ENCODE results near the gene PRPF8.
A peak's percentile ranks its signal among the peaks of the same experiment; 100 is the strongest.
"Not testable (repeated sequence)": the region's sequence is repeated elsewhere in the genome, so short reads cannot be mapped to it uniquely, and the experiment has no call there.

PRPF8 gene

GRCh38 chr17:1684378-1685189 lies at the start of gene PRPF8:
Gene PRPF8, minus strand, starts transcription at chr17:1684867. Its CDS starts 296 bp downstream, at chr17:1684571.
- peak; percentile 99 for DNase-seq

DNA sequence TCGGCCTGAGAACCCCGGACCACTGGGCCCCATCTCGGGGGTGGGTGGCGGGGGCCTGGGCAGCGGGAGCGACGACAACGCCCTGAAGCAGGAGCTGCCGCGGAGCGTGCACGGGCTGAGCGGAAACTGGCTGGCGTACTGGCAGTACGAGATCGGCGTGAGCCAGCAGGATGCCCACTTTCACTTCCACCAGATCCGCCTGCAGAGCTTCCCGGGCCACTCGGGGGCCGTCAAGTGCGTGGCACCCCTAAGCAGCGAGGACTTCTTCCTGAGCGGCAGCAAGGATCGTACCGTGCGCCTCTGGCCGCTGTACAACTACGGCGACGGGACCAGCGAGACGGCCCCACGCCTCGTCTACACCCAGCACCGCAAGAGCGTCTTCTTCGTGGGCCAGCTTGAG lies 49.1 kb upstream of the PRPF8 start:
- no peak for DNase-seq

DNA sequence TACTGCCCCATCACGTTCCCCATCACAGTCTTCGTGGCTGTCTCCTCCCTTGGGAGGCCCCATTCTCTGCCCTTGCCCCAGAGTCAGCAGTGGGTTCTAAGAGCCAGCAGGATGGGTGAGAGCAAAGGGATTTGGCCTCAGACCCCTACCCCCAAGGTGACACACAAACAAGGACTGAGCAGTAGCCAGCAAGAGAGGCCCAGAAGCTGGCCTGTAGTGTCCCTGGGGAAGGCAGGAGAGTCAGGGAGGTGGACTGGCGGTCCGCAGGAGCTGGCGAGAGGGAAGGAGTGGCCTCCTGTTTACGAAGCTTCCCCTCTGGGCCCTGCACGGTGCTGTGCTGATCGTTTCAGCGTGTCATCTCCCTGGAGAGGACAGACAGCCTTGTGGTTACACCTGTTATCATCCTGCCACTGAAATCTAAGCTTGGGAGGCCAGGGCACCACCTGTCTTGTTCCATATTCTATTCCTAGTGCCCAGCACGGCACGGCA lies 48.2 kb upstream of the PRPF8 start:
- no peak for DNase-seq

DNA sequence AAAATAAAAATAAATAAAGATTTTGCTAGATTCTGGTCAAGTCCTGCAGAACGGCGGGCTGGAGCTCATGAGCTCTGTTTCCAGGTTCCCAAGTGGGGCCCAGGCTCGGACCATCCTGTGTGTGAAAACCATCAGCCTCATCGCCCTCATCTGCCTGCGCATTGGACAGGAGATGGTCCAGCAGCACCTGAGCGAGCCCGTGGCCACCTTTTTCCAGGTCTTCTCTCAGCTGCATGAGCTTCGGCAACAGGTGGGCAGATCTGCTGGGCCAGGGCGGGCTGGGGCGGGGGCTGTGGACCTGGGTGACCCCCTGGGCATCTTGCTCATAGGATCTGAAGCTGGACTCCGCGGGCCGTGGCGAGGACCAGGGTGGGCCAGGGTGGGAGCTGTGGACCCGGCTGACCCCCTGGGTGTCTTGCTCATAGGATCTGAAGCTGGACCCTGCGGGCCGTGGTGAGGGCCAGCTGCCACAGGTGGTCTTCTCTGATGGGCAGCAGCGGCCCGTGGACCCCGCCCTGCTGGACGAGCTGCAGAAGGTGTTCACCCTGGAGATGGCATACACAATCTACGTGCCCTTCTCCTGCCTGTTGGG lies 47.7 kb upstream of the PRPF8 start:
- no peak for DNase-seq

- DNase-seq = no peak
Observed at GRCh38 chr17:1731194-1731506, 46.5 kb upstream of the PRPF8 start.

DNA sequence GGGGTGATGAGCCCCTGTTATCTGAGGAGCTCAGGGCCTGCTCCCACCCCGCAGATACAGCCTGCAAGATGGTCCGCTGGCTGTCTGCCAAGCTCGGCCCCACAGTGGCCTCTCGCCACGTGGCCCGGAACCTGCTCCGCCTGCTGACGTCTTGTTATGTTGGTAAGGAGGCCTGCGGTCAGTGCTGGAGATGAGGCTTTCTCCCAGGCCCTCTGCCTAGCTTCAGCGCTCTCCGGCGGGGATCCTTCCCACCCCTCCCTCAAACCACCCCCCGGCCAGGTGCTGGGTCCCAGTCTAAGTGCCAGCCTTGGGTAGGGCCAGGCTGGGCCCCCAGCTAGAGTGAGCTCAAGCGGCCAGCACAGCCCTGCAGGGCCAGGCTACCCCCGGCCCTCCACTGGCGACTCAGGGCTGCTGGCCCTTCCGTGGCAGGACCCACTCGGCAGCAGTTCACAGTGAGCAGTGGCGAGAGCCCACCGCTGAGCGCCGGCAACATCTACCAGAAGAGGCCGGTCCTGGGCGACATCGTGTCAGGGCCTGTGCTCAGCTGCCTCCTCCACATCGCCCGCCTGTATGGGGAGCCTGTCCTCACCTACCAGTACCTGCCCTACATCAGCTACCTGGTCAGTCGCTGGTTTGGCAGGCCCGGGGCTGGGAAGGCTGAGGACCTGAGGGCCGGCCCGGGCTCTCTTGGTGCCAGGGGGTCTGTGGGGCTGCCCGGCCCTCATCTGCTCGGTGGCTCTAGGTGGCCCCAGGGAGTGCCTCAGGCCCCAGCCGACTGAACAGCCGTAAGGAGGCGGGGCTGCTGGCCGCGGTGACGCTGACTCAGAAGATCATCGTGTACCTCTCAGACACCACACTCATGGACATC lies 45.9 kb upstream of the PRPF8 start:
- no peak for DNase-seq

DNA sequence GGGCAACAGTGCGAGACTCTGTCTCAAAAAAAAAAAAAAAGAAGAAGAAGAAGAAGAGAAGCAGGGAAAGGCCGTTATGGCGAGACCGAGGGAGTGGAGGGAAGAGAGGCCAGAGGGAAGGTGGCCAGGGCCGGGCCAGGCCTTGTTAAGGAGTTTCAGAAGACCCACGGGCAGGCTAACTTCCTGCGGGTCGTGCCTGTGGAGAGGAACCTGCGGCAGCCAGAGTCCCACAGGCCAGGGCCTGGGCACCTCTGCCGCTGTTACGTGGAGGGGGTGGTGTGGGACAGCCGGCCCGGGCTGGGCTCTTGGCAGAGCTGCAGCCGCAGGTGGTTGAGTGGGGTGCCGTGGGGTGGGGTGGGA lies 45.3 kb upstream of the PRPF8 start:
- no peak for DNase-seq

- DNase-seq = no peak
Observed at GRCh38 chr17:1727876-1728630, 43.4 kb upstream of the PRPF8 start.

DNA sequence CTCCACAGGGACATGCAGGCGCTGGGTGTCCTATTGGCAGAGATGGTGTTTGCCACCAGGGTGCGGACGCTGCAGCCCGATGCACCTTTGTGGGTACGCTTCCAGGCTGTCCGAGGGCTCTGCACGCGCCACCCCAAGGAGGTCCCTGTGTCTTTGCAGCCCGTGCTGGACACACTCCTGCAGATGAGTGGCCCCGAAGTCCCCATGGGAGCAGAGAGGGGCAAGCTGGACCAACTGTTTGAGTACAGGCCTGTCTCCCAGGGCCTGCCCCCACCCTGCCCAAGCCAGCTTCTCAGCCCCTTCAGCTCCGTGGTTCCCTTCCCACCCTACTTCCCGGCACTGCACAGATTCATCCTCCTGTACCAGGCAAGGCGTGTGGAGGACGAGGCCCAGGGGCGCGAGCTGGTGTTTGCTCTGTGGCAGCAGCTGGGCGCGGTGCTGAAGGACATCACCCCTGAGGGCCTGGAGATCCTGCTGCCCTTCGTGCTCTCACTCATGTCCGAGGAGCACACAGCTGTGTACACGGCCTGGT lies 42.7 kb upstream of the PRPF8 start:
- DNase-seq = no peak

DNA sequence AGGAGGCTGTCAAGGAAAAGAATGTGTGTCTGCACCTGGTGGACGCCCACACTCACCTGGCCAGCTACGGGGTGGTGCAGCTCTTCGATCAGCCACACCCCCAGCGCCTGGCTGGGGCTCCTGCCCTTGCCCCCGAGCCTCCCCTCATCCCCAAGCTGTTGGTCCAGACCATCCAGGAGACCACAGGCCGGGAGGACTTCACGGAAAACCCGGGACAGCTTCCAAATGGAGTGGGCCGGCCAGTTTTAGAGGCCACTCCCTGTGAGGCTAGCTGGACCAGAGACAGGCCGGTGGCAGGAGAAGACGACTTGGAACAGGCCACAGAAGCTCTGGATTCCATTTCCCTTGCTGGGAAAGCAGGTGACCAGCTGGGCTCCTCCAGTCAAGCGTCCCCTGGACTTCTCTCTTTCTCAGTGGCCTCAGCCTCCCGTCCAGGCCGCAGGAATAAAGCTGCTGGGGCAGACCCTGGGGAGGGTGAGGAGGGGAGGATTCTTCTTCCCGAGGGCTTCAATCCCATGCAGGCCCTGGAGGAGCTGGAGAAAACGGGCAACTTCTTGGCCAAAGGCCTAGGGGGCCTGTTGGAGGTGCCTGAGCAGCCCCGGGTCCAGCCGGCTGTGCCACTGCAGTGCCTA lies 42.1 kb upstream of the PRPF8 start:
- no peak for DNase-seq

- no peak for DNase-seq
Observed at GRCh38 chr17:1725642-1726511, 41.2 kb upstream of the PRPF8 start.

DNA sequence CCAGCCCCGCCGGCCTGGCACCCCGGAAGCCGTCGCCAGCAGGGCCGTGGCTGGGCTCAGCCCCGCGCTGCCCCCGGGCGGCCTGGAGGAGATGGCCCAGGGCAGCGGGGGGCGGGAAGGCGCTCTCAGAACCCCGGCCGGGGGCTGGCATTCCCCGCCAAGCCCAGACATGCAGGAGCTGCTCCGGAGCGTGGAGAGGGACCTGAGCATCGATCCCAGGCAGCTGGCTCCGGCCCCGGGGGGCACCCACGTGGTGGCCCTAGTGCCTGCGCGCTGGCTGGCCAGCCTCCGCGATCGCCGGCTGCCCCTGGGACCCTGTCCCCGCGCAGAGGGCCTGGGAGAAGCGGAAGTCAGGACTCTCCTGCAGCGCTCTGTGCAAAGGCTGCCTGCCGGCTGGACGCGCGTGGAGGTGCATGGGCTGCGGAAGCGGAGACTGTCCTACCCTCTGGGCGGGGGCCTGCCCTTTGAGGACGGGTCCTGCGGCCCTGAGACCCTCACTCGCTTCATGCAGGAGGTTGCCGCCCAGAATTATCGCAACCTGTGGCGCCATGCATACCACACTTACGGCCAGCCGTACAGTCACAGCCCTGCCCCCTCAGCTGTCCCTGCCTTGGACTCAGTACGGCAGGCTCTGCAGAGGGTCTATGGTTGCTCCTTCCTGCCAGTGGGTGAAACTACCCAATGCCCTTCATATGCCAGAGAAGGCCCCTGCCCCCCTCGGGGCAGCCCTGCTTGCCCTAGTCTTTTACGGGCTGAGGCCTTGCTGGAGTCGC lies 40.4 kb upstream of the PRPF8 start:
- DNase-seq = no peak

GRCh38 chr17:1724351-1724868 lies 39.7 kb upstream of the PRPF8 start, which contains the start of gene WDR81:
Gene WDR81, plus strand, starts transcription at chr17:1724704. Its CDS starts 256 bp downstream, at chr17:1724960.
- peak; percentile 91 for DNase-seq

DNA sequence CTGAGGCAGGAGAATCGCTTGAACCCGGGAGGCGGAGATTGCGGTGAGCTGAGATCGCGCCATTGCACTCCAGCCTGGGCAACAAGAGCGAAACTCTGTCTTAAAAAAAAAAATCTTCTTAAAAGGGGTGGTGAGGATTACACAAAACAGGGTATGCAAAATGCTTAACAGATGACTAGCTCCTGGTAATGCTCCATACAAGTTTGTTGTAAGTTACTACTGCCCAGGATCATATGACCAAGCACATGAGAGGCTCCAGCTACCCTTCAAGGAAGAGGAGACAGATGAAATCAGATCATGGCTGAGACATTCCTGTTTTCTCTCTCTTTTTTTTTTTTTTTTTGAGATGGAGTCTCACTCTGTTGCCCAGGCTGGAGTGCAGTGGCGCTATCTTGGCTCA lies 37.4 kb upstream of the PRPF8 start:
- DNase-seq = not testable (repeated sequence)

DNA sequence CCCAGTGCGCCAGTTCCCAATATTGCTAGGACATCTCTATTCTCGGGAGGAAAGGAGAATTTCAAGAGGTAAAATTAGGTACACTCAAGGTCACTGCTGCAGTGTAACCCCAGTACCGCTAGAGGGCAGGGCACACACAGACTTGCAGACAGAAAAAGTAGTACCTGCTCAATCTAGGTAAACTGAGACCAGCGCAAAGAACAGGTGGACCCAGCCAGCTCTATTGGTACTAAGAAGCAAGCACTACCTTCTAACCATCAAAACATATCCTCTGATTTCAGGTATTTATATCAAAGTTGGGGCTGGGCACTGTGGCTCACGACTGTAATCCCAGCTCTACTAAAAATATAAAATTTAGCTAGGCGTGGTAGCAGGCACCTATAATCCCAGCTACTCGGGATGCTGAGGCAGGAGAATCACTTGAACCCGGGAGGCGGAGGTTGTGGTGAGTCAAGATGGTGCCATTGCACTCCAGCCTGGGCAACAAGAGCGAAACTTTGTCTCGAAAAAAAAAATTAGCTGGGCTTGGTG lies 36.3 kb upstream of the PRPF8 start:
- peak; percentile 82 for DNase-seq

DNA sequence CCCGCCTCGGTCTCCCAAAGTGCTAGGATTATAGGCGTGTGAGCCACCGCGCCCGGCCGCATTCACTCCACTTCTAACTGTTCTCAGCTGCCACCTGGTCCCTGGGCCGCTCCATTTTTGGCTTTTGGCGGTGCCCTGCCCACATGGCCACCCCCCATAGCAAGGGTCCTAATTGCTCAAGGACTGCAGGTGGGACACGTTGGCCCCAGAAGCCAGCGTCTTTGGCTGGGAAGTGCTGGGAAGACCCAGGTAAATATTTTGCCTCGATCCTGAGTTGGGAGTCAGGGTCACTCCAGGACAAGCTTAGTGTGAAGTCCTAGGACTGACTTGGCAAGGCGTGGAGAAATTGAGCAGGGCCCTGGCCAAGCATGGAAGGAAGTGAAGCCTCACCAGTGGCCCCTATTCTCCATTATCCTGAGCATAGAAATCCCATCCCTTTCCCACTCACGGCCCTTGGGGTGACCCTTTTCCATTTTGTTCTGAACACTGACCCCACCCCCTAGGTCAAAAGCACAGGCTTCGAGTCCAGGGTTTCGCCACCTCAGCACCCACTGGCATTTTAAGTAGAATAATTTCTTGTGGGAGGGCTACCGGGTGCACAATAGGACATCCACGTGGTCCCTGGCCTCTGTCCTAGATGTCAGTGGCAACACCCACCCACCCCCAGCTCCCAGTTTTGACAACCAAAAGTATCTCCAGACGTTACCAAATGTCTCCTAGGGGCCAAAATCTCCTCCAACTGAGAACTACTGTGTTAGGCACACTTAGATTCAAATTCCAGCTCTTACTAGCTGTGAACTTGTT lies 33.9 kb upstream of the PRPF8 start:
- no peak for DNase-seq

GRCh38 chr17:1716912-1717695 lies 32.4 kb upstream of the PRPF8 start:
- DNase-seq = peak; percentile 89
